GM12878 (cell line): ENCODE measurements around the gene MAP2K4.

Source experiments
- SIN3A ChIP-seq: IDR thresholded peaks from 2 replicates; pipeline ENCODE4 v1.6.1; 2012; ENCODE audit warnings: low read depth, low read length, improper control_type of control experiment
- ZBTB4 ChIP-seq: fragments of 450-650 bp; formaldehyde crosslinking; IDR thresholded peaks from 2 replicates; pipeline ENCODE4 v1.4.0; 2022; ENCODE audit warnings: mild to moderate bottlenecking, moderate library complexity
- TF ChIP-seq, protein P1 (sequence below): IDR thresholded peaks from 2 replicates; pipeline ENCODE4 v1.6.1; 2012; ENCODE audit warnings: low read depth, low read length, improper control_type of control experiment

DNA sequence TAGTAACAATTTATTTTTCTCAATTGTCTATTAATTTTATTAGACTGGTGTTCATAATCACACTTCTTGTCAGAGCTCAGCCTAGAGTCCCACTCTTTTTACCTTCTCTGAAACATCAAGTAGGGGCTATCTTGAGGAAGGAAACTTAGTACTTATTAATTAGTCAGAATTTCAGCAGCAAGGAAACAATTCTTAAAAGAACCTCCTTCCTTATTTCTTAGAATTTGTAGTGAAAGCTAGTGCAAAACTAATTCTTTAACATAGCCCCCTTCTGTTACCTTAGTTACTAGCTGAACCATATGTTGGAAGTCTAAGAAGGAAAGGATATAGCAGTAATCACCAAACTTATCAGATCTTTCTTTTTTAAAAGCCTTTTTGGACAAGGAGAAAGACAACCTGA, 35.2 kb downstream of the MAP2K4 start:
- TF ChIP-seq SIN3A (no peak), ZBTB4 (CRISPR knock-in tag) (no peak)
- TF ChIP-seq, protein P1, sequence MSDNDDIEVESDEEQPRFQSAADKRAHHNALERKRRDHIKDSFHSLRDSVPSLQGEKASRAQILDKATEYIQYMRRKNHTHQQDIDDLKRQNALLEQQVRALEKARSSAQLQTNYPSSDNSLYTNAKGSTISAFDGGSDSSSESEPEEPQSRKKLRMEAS, result no peak
